Activated CD4-positive, alpha-beta T cell treated with anti-CD3 and anti-CD28 coated beads, Interleukin-2, amount 50 U/mL, for 4 hours (primary cell): ENCODE measurements around the gene MAPKAP1.
"Not testable (repeated sequence)": the region's sequence is repeated elsewhere in the genome, so short reads cannot be mapped to it uniquely, and the experiment has no call there.

Experiments
- DNase-seq, 2 experiments: peaks; one replicate each; pipeline ENCODE4 v3.0.0-alpha.2; 2020

MAPKAP1 gene

DNA sequence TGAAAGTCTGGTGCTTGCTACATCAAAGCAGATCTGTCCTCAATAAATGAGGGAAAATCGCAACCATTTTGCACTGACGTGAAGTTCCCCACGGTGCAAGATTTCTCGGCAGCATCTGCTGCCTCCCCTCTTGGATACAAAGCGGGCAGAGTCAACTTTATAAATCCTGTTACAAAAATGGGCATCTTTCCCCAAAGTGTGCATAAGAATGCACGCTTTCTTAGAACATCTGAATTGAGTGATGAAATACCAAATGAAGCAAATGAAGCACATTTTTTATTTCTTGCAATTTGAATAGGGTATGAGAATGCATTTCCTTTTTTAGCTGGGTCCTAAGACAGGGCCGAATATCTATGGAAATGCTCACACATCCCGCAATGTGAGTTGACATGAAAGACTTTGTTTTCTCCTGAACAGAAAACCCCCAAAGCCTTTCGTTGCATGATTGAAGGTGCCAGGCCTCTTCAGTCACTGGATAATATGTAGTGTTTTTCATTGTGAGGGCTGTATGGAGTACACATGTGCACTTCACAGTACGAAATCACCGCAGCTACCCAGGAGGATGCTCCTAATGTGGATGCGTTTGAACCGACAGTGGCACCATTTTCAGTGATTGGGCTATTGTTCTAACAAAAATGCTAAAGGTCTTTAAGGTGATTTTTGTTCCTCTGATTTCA lies 19.6 kb upstream of the MAPKAP1 start:
- no peak for DNase-seq

DNA sequence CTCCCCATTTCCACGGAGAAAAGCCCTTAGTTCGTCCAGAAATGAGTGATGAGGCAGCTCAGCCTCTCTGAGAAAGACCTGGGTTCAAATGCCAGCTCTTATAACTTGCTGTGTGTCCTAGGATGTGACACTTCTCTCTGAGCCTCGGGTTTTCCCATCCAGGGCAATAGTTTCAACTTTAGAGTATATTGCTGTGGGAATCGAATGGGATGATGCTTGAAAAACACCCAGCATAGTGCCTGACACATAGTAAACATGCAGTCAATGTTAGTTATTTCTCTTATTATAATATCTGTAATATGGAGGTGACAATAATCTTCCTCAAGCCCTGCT lies 430 bp upstream of the MAPKAP1 start:
- no peak for DNase-seq

- no peak for DNase-seq
Observed at GRCh38 chr9:125705893-125706292, 1.1 kb downstream of the MAPKAP1 start.

- no peak for DNase-seq
Observed at GRCh38 chr9:125703662-125704061, 3.3 kb downstream of the MAPKAP1 start.

GRCh38 chr9:125701351-125701750 lies 5.7 kb downstream of the MAPKAP1 start:
- no peak for DNase-seq

GRCh38 chr9:125700791-125701190 lies 6.2 kb downstream of the MAPKAP1 start:
- DNase-seq: no peak

DNA sequence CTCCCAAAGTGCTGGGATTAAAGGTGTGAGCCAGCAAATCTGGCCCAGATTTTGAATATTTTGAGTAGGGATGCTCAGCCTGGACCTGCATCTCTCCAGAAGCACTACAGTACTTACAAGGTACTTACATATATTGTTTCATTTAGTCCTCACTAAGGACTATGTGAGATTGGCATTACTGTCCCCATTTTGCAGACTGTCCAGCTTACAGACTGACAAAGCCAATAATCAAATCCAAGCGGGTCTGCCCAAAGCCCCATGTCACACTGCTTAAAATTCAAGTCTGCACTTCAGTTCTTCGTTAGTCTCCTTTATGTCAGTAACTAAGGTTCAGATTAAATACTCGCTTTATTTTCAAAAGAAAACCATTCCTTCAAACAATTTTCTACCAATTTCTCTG lies 7.1 kb downstream of the MAPKAP1 start:
- DNase-seq: no peak

DNA sequence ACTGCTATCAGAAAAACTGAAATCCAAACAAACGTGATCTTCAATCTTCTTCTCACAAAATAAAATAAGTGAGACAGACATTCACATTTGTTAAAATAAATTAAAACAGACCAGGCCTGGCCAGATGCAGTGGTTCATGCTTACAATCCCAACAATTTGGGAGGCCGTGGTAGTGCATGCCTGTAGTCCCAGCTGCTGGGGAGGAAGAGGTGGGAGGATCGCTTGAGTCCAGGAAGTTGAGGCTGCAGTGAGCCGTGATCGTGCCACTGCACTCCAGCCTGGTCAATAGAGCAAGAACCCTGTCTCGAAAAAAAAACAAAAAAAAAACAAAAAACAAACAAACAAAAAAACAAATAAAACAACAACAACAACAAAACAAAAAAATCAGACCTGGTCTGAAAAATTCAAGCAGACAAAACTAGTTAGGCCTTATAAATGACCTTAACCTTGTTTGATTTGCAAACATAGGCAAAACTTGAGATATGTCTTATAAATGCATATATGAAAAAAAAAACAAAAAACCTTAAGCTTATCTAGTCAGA lies 10.8 kb downstream of the MAPKAP1 start:
- DNase-seq: no peak

GRCh38 chr9:125695548-125695947 lies 11.5 kb downstream of the MAPKAP1 start:
- DNase-seq: not testable (repeated sequence)

- DNase-seq: no peak
Observed at GRCh38 chr9:125694478-125694877, 12.5 kb downstream of the MAPKAP1 start.

GRCh38 chr9:125693492-125693891 lies 13.5 kb downstream of the MAPKAP1 start:
- DNase-seq: not testable (repeated sequence)

GRCh38 chr9:125691869-125692268 lies 15.1 kb downstream of the MAPKAP1 start:
- DNase-seq: no peak

DNA sequence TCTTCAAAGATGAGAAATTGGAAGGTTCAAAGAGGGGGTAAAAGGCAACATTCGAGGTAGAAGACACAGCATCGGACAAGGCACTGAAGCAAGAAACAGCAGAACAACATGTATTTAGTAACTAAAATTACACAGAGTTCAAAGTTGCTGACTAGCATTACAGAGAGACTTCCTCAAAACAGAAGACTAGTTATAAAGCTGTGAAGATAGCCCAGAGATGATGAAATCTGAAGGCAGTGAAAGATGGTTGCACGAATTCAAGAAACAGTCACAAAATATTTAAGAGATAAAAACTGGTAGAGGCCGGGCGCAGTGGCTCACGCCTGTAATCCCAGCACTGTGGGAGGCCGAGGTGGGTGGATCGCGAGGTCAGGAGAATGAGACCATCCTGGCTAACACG lies 16.3 kb downstream of the MAPKAP1 start:
- DNase-seq: no peak

DNA sequence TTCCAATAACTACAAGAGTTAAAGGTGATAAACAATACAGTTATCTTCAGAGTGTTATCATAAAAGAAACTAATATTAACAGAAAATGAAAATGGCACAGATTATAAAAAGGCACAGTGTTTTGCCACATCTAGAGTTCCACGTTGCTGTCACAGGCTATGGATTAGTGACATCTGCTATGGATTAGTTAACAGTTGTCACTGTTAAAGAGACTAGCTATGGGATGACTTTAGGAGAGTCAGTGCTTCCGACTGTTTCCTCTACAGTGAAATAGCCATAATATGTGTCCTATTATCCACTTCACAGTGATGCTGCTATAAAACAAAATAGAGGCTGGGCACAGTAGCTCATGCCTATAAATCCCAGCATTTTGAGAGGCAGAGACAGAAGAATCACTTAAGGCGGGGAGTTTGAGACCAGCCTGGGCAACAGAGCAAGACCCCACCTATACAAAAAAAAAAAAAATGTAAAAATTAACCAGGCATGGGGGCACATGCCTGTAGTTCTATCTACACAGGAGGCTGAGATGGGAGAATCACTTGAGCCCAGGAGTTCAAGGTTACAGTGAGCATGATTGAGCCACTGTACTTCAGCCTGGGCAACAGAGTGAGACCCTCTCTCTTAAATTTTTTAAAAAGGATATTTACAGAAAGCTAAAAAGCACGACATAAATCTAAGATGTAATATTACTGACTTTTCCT lies 19.7 kb downstream of the MAPKAP1 start:
- DNase-seq: no peak

- no peak for DNase-seq
Observed at GRCh38 chr9:125685167-125685566, 21.8 kb downstream of the MAPKAP1 start.

GRCh38 chr9:125683486-125683885 lies 23.5 kb downstream of the MAPKAP1 start:
- DNase-seq: no peak

GRCh38 chr9:125682340-125682739 lies 24.7 kb downstream of the MAPKAP1 start:
- no peak for DNase-seq

- no peak for DNase-seq
Observed at GRCh38 chr9:125681657-125682056, 25.4 kb downstream of the MAPKAP1 start.

DNA sequence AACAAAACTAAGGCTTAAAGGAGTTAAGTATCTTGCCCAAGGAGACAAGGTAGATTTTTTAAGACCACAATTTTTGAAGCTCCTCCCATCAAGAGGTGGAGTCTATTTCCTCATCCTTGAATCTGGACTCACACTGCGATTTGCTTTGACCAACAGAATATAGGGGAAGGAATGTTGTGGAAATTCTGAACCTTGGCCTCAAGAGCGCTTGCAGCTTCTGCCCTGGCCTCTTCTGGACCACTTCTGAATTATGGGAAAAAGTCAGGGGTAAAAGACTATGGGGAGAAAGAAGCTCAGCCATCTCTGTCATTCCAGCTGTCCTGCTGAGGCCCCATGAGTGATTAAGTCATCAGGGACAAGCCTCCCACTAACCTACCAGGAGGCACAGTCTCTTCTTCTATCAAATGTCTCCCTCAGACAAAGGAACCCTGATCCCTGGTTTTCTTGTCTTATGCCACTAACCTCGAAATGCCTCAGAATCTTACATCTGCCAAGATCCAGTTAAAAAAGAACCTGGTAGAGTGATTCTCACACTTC lies 25.9 kb downstream of the MAPKAP1 start:
- DNase-seq: no peak

DNA sequence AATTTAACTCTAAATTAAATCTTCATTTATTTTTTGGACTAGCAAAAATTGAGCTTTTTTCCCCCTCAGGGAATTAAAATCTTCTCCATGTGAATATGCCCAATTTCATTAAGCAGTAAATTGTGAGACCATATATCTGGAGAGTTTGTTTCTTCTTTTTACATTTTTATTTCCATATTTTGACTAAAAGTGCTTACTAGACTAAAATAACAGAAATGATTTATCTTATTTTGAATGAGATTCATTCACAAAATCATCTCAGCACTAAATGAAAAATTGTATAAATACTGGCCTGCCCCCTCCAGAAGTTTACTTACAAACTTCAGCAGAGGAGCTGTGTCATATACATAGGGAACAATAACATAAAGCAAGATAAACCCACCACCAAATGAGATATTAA lies 26.6 kb downstream of the MAPKAP1 start:
- DNase-seq: no peak

DNA sequence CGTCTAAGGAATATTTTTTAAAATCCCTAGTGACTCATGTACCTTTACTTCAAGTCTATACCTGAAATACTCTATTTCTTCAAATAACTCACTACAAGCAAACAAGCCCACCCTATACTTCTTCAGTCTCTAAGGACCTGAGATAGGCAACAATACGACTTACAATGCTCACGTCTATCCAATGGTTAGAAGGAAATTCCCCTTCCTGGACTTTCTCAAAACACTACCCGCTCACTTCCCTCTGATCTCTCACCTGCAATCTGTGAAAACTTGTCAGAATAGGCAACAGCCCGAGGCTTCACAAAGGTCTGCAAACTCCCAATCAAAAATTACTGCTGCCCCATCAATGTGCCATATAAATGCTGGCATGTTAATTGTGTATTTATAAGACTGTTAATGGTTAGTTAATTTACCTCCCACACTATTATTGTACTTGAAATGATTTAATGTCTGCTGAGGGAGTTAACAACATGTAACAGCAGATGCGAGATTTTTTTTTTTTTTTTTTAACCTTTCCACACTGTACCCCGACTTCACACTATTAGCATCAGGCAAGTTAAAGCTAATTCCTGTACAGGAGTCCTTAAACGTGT lies 27.3 kb downstream of the MAPKAP1 start:
- no peak for DNase-seq

DNA sequence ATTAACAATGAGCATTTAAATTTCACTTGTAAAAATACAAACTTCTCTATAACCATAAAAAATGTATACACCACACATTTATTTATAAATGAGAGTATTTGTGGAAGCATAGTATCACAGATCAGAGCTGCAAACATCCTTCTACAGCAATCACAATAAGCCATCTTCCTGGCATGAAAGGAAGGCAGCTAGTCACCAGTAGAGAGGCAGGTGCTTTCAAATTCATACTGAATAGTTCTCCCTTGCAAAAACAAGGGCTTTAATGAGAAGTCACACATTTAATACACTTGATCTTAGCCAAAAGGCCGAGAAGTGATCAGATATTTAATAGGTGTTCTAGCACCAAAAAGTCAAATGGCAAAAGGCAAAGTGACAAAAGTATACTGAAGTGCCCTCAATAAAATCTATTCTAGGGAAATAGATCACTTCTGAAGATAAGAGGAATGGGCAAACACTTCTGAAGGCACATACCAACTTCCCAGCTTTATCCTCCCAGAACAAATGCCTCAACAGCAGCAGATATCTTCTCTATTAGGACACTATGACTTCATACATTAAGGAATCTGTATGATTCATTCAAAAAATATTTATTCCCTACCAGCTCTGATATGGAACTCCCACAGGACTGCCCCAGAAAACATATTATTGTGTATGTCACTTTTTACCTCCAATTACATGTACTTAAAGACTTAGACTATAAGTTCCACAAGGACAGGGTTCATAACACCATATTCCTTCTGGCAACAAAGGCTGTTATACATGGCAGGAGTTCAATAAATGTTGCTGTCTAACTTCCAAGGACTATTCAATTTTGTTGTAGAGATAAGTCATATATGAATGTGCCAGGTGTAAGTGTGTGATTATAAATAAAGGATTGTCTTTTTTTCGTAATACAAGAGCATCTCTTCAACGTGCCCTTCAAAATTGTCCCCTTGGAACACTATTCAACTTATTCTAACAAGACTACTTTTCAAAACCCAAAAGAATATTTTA lies 31.7 kb downstream of the MAPKAP1 start:
- DNase-seq: no peak

DNA sequence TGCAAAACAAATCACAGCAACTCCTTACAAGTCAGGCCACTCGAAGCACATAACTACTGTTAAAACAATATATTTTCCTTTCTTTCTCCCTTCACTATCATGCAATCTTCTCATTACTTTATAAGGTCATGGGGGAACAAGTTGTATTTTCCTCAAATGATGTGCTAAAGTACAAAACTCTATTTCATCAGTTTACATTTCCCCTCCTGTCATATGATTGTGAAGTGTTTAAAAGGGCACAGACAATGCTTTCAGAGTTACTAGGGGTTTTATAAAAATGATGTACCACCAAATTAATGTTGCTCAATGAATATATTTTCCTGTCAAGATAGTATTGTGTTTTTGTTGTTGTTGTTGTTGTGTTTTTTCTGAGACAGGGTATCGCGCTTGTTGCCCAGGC lies 34.1 kb downstream of the MAPKAP1 start:
- DNase-seq: no peak
